Neural cell (in vitro differentiated cells): Measurements from ENCODE around the gene STARD9. TPM values are rescaled to one million over a fixed set of nuclear protein-coding genes. Genes with fewer than 3 reads are reported as not detected.

ENCODE experiments used
- H2AFZ ChIP-seq: fragments of 200-600, 300-800 bp; sonication (generic), shearing (Covaris generic); 2 replicates; pipeline ENCODE4 v1.6.0; 2014; ENCODE audit warnings: low read depth, mild to moderate bottlenecking, antibody characterized with exemption, low read length, moderate library complexity
- H3F3A ChIP-seq: fragments of 200-600 bp; shearing (Covaris generic); 2 replicates; pipeline ENCODE4 v1.6.1; 2016; ENCODE audit warnings: mild to moderate bottlenecking, moderate library complexity, mixed read lengths, antibody characterized with exemption, low read length; ENCODE audit not compliant: insufficient read depth, poor library complexity, severe bottlenecking
- H3K27ac ChIP-seq: fragments of 200-600, 300-800 bp; sonication (generic), shearing (Covaris generic); 2 replicates; pipeline ENCODE4 v1.5.1; 2014; ENCODE audit warnings: mild to moderate bottlenecking, low read length, moderate library complexity
- H3K27me3 ChIP-seq: fragments of 300-800, 200-600 bp; sonication (generic), shearing (Covaris generic); 2 replicates; pipeline ENCODE4 v1.6.0; 2014; ENCODE audit warnings: mild to moderate bottlenecking, low read depth, low read length, moderate library complexity; ENCODE audit not compliant: insufficient read depth
- H3K36me3 ChIP-seq: fragments of 300-800, 200-600 bp; sonication (generic), shearing (Covaris generic); 2 replicates; pipeline ENCODE4 v1.5.1; 2014; ENCODE audit warnings: mild to moderate bottlenecking, antibody characterized with exemption, low read length, moderate library complexity; ENCODE audit not compliant: insufficient read depth
- H3K4me2 ChIP-seq: fragments of 300-800, 200-600 bp; sonication (generic), shearing (Covaris generic); 2 replicates; pipeline ENCODE4 v1.6.0; 2014; ENCODE audit warnings: mild to moderate bottlenecking, low read length
- H3K4me3 ChIP-seq: fragments of 300-800, 200-600 bp; sonication (generic), shearing (Covaris generic); 2 replicates; pipeline ENCODE4 v1.5.1; 2014; ENCODE audit warnings: mild to moderate bottlenecking, low read length, moderate library complexity
- H3K79me2 ChIP-seq: fragments of 200-600 bp; shearing (Covaris generic); replicated peaks from 2 replicates; pipeline ENCODE4 v1.6.0; 2014; ENCODE audit warnings: mild to moderate bottlenecking, low read length, moderate library complexity; ENCODE audit not compliant: insufficient read depth
- H3K9ac ChIP-seq: fragments of 300-800, 200-600 bp; sonication (generic), shearing (Covaris generic); 2 replicates; pipeline ENCODE4 v1.6.1; 2016; ENCODE audit warnings: mild to moderate bottlenecking, low read length, mixed read lengths
- H3K9me2 ChIP-seq: fragments of 200-600 bp; shearing (Covaris generic); 2 replicates; pipeline ENCODE4 v1.6.1; 2016; ENCODE audit warnings: mild to moderate bottlenecking, low read length, mixed read lengths; ENCODE audit not compliant: insufficient read depth
- H3K9me3 ChIP-seq: fragments of 200-600, 300-800 bp; sonication (generic), shearing (Covaris generic); 2 replicates; pipeline ENCODE4 v1.6.1; 2016; ENCODE audit warnings: mild to moderate bottlenecking, mixed run types, low read length, moderate library complexity, mixed read lengths
- H4K20me1 ChIP-seq: fragments of 200-600 bp; shearing (Covaris generic); 2 replicates; pipeline ENCODE4 v1.6.1; 2016; ENCODE audit warnings: mild to moderate bottlenecking, mixed run types; ENCODE audit not compliant: insufficient read depth
- CTCF ChIP-seq: fragments of 450-650 bp; IDR thresholded peaks from 2 replicates; pipeline ENCODE4 v1.5.1; 2014; ENCODE audit warnings: antibody characterized with exemption, mild to moderate bottlenecking, moderate library complexity; ENCODE audit not compliant: poor library complexity, severe bottlenecking
- EP300 ChIP-seq: fragments of 450-650 bp; conservative IDR thresholded peaks from 2 replicates; pipeline ENCODE4 v1.6.1; 2014; ENCODE audit warnings: antibody characterized with exemption, mild to moderate bottlenecking, moderate library complexity; ENCODE audit not compliant: poor library complexity, severe bottlenecking
- EZH2 ChIP-seq: fragments of 200-600, 300-800 bp; shearing (Covaris generic), sonication (generic); IDR thresholded peaks from 2 replicates; pipeline ENCODE4 v1.6.1; 2014; ENCODE audit warnings: antibody characterized with exemption, low read length, borderline replicate concordance, mild to moderate bottlenecking; ENCODE audit not compliant: insufficient read depth, poor library complexity, severe bottlenecking
- MXI1 ChIP-seq: fragments of 450-650 bp; conservative IDR thresholded peaks from 2 replicates; pipeline ENCODE4 v1.6.1; 2014; ENCODE audit warnings: antibody characterized with exemption, mild to moderate bottlenecking; ENCODE audit not compliant: poor library complexity, severe bottlenecking
- POLR2AphosphoS5 ChIP-seq: IDR thresholded peaks from 2 replicates; pipeline ENCODE4 v1.6.1; 2012
- RAD21 ChIP-seq: fragments of 450-650 bp; conservative IDR thresholded peaks from 2 replicates; pipeline ENCODE4 v1.6.1; 2014; ENCODE audit warnings: antibody characterized with exemption, mild to moderate bottlenecking, moderate library complexity
- REST ChIP-seq: IDR thresholded peaks from 2 replicates; pipeline ENCODE4 v1.6.1; 2012; ENCODE audit warnings: borderline replicate concordance
- SMC3 ChIP-seq: fragments of 450-650 bp; conservative IDR thresholded peaks from 2 replicates; pipeline ENCODE4 v1.6.1; 2014; ENCODE audit warnings: antibody characterized with exemption, mild to moderate bottlenecking, moderate library complexity; ENCODE audit not compliant: poor library complexity
- TAF1 ChIP-seq: IDR thresholded peaks from 2 replicates; pipeline ENCODE4 v1.6.1; 2012; ENCODE audit warnings: low read depth
- polyA plus RNA-seq: library from polyadenylated mRNA; depleted of rRNA; stranded (reverse); fragments of >200 nt; gene quantifications from 2 replicates; pipeline ENCODE4 v1.2.3, GENCODE V29; 2014

The STARD9 gene
- polyA plus RNA-seq, 1 donor from 2014 or later = 6.4 TPM

GRCh38 chr15:42691308-42691707 is 115.9 kb downstream of the STARD9 start:
- Histone ChIP-seq H3K9me2 (no peaks in the 10 kb centered on the region), H3K4me2 (no peak overlapping the region), H3K79me2 (no peaks in the 10 kb centered on the region), H4K20me1 (no peaks in the 10 kb centered on the region), H3K27ac (no peak overlapping the region), H3K36me3 (no peaks in the 10 kb centered on the region), H3K4me3 (no peak overlapping the region), H3K27me3 (no peaks in the 10 kb centered on the region), H2AFZ (no peak overlapping the region), H3K9ac (no peak overlapping the region), H3K9me3 (no peaks in the 10 kb centered on the region), H3F3A (no peaks in the 10 kb centered on the region)
- no peak for TF ChIP-seq TAF1
- no peak for TF ChIP-seq EP300

GRCh38 chr15:42691770-42692169 is 116.4 kb downstream of the STARD9 start:
- Histone ChIP-seq H4K20me1 (no peaks in the 10 kb centered on the region), H3K4me3 (no peak overlapping the region), H2AFZ (no peak overlapping the region), H3K4me2 (no peak overlapping the region), H3K36me3 (no peaks in the 10 kb centered on the region), H3K9me3 (no peaks in the 10 kb centered on the region), H3K79me2 (no peaks in the 10 kb centered on the region), H3K9me2 (no peaks in the 10 kb centered on the region), H3F3A (no peaks in the 10 kb centered on the region), H3K27me3 (no peaks in the 10 kb centered on the region), H3K9ac (no peak overlapping the region), H3K27ac (no peak overlapping the region)
- no peak for TF ChIP-seq EZH2
- TF ChIP-seq EP300 = no peak
- TF ChIP-seq CTCF = no peak

- H3F3A ChIP-seq = no peaks in the 10 kb centered on the region
- no peaks in the 10 kb centered on the region for H3K9me3 ChIP-seq
- H3K36me3 ChIP-seq = no peaks in the 10 kb centered on the region
- no peaks in the 10 kb centered on the region for H3K79me2 ChIP-seq
- no peaks in the 10 kb centered on the region for H3K9me2 ChIP-seq
- H3K27me3 ChIP-seq = no peaks in the 10 kb centered on the region
- no peak overlapping the region for H3K27ac ChIP-seq
- no peaks in the 10 kb centered on the region for H4K20me1 ChIP-seq
- no peak overlapping the region for H3K4me2 ChIP-seq
- no peak overlapping the region for H3K9ac ChIP-seq
- no peak for TF ChIP-seq CTCF
- no peak for TF ChIP-seq POLR2AphosphoS5
- no peak for TF ChIP-seq RAD21
- no peak for TF ChIP-seq EZH2
- no peak for TF ChIP-seq REST
- no peak for TF ChIP-seq SMC3
- TF ChIP-seq EP300 = no peak
- no peak for TF ChIP-seq MXI1
- no peak for TF ChIP-seq TAF1
- H2AFZ ChIP-seq = no peak overlapping the region
- H3K4me3 ChIP-seq = no peak overlapping the region
Observed at GRCh38 chr15:42692536-42692935, 117.1 kb downstream of the STARD9 start.
